LNCAP (cell line): Measurements from ENCODE around the gene ADAM12.

Experiments used
- TF ChIP-seq, protein P1 (sequence below): fragments of 450-650 bp; IDR thresholded peaks from 2 replicates; pipeline ENCODE4 v1.5.1; 2017; ENCODE audit warnings: mild to moderate bottlenecking

ADAM12 gene

DNA sequence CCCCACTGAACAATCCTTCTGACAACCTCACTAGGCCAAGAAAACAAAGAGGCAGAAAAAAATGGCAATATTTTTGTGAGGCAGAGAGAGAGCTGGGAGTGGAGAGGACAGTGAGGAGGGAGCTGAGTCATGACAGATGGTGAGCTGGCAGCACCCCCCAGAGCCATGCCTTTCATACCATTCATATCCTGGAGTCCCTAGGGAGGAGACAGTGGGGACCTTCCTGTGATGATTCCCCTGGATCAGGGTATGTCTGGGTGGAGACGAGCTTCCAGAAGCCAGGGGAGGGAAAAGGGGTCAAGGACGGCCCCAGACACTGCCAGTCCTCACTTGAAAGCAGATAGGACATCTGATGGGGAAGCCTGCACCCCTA is 160.5 kb downstream of the ADAM12 start:
- TF ChIP-seq, protein P1, sequence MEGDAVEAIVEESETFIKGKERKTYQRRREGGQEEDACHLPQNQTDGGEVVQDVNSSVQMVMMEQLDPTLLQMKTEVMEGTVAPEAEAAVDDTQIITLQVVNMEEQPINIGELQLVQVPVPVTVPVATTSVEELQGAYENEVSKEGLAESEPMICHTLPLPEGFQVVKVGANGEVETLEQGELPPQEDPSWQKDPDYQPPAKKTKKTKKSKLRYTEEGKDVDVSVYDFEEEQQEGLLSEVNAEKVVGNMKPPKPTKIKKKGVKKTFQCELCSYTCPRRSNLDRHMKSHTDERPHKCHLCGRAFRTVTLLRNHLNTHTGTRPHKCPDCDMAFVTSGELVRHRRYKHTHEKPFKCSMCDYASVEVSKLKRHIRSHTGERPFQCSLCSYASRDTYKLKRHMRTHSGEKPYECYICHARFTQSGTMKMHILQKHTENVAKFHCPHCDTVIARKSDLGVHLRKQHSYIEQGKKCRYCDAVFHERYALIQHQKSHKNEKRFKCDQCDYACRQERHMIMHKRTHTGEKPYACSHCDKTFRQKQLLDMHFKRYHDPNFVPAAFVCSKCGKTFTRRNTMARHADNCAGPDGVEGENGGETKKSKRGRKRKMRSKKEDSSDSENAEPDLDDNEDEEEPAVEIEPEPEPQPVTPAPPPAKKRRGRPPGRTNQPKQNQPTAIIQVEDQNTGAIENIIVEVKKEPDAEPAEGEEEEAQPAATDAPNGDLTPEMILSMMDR: no peak

DNA sequence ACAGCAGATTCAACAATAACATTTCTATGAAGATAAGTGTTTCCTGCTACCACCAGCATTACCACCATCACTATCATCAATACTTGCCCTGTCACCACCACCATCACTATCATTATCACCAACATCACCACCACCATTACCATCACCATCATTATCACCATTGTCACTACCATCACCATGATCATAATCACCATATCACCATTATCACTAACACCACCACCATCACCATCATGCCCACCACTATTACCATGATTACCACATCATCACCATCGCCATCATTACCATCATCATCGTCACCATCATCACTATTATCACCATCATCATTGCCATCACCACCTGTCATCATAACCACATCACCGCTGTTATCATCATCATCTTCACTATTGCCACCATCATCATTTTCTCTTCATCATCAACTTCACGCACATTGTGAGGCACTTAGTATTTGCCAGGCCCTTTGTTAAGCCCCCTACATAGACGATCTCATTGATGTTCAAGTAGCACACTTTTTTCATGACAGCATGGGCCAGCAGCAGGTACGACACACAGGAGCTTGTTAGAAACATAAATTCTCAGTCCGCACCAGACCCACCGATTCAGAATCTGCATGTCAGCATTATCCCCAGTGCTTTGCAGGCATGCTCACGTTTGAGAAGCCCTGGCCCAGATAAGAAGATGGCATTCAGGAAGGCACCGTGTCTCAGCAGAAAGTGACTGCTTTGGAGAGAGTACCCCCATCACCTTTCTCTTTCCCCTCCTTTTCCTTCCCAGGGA is 161.1 kb downstream of the ADAM12 start:
- TF ChIP-seq, protein P1: no peak

DNA sequence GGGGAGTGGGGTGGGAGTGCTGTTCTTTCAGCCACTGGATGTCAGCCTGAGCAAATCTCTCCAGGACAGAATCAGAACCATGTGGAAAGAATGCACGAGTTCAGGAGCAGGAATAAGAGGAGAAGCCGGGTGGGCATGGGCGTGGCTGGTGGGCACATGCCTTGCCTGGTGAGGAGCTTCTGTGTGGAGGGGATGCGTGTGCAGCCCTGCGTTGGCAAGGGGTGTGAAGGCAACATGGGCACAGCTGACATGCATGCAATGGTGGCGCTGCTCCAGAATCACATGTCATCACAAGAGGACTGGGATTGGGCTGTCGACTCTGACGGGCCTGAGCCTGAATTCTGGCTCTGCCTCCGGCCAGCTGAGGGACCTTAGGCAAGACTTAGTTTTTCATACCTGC is 162.1 kb downstream of the ADAM12 start:
- TF ChIP-seq, protein P1: no peak

DNA sequence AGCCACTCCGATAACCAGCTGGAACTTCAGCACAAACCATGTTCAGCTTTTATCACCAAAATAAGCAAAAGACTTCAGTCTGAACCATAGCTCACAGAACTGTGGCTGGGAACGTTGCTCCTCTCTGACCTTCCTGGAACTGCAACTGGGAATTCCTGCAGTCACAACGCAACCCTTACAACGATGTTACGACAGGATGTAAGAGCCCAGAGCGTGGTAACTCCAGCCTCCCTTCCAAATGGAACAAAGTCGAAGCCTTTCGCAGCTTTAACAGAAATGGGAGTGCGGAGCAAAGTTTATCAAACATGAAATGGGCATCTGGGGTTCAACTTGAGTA is 162.6 kb downstream of the ADAM12 start:
- TF ChIP-seq, protein P1: no peak

DNA sequence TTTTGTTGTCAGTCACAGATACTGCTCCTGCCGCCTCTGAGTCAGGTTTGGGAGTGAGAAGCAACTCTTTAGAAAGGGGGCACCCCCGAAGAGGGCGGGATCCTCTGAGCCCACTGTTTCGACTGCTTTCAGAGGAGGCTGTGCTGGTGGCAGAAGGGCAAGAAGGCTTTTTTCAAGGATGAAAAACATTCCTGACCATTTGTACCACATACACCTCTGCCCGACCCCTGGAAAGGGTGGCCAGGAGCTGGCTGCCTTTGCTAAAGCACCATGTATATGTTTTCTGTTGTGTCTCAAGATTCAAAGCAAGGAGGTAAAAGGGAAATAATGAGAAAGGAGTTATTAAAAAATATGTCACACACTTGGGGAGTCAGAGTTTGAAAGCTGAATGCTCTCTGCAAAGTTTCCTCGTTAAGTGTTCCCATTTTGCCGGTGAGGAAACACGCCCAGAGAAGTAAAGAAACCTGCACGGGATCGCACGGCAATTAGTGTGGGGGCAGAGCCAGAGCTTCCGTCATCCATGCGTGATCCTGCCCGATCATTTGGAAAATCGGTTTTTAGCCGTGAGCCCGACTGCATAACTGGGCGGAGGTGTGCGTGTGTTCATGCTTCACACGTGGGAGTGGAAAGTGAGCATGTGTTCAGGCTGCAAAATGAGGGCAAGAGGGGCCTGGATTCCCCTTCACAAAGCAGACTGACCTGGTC is 163.2 kb downstream of the ADAM12 start:
- TF ChIP-seq, protein P1: no peak

DNA sequence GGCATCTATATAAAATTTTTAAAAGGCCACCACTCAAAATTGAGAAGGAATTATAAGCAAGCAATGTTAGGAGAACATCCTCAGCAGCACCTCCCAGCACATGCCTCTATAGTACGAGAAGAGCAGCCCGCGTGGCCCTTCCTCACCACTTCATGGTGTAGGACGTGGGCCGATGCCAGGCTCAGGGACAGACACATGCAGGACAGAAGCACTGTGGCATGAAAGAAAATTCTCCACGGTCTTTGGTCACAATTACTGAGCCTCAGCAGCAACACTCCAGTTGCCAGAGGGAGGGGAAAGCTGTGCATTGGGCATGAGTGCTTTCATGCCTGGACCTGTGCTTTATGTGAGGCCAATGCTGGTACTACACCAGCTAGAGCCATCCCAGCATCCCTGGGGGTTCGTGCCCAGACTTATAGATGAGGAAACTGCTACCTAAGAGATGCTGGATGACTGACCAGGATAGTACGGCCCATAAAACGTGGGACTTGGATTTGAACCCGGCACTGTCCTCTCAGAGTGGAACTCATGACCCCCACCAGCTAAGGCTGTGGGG is 164.7 kb downstream of the ADAM12 start:
- TF ChIP-seq, protein P1: no peak

DNA sequence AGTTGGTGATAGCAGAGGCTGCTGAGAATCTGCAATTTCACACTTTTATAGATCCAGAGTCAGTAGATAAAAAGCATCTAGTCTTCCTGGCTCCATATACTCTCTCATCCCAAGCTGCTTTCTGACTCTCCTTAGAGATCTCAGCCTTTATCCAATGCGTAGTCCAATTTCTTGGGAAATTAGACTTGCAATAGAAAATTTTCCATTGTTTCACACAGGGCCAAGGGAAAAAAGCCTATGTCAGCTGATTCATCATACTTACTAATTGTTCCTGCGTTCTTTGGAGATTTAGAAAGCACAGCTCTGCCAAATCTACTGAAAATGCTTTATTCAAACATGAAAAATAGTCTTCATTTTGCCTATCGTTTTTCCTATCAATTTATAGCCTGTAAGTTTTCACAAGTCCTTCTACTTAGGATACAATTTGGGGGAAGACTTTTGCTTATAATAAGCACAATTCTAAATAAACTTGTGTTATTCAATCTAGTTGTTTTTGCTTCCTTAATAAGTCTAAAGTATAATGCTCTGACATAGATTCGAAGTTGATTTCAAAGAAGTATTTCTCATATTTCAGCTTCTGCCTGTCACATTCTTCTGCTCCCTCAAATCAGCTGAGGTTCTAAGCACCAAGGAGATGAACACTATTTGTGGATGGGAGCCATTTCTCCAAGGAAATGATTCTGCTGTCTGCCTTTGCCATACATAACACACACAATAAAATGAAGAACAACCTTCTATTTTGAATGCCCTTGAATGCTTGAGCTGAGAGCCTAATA is 165.4 kb downstream of the ADAM12 start:
- TF ChIP-seq, protein P1: no peak
